Thyroid gland (tissue), 4 donors: ENCODE results near the gene CCDC61. TPM values are rescaled to one million over a fixed set of nuclear protein-coding genes. Genes with fewer than 3 reads are reported as not detected.

Experiments
- DNase-seq, 2 donors: peaks; one replicate each; pipeline ENCODE4 v3.0.0-alpha.2; 2019
- H3K27ac ChIP-seq, 3 donors: fragments of 200-600 bp; sonication (generic); 1 replicate in 2 of 3; 2 replicates in 1 of 3; pipeline ENCODE4 v1.5.1; 2016 to 2019; ENCODE audit warnings: mild to moderate bottlenecking in 1 of 3, moderate library complexity in 1 of 3
- H3K27me3 ChIP-seq: fragments of 200-600 bp; sonication (generic); one replicate; pipeline ENCODE4 v1.5.1; 2019
- H3K36me3 ChIP-seq, 2 donors: fragments of 200-600 bp; sonication (generic); one replicate each; pipeline ENCODE4 v1.5.1; 2016 to 2019
- H3K4me1 ChIP-seq, 2 donors: fragments of 200-600 bp; sonication (generic); one replicate each; pipeline ENCODE4 v1.5.1; 2017 to 2019
- H3K4me3 ChIP-seq, 3 donors: fragments of 200-600 bp; sonication (generic); replicated peaks in 1 of 3; 1 replicate in 2 of 3; 2 replicates in 1 of 3; pipeline ENCODE4 v1.5.1; 2016; ENCODE audit warnings: mild to moderate bottlenecking in 1 of 3
- H3K9me3 ChIP-seq: fragments of 200-600 bp; sonication (generic); one replicate; pipeline ENCODE4 v1.5.1; 2017
- POLR2A ChIP-seq, 2 donors: fragments of 450-650 bp; IDR thresholded peaks; one replicate each; pipeline ENCODE4 v1.6.1; 2017; ENCODE audit warnings: antibody characterized with exemption in 2 of 2, mild to moderate bottlenecking in 2 of 2, moderate library complexity in 1 of 2
- WGBS, 2 donors: methylation state at CpG; one replicate each; pipeline ENCODE4 v1.1.5; 2017; 5-methylcytosine and 5-hydroxymethylcytosine counted together
- intact Hi-C: fragments of 100-400 bp; cut with DNase I; formaldehyde crosslinking; loops from one replicate; pipeline ENCODE4 v1.15.1; 2023
- total RNA-seq, 4 donors: library from RNA; depleted of rRNA; stranded (reverse); fragments of >200 nt; gene quantifications; one replicate each; pipeline ENCODE4 v1.2.3, GENCODE V29; 2016
- TF ChIP-seq, protein P1 (sequence below), 6 experiments: fragments of 200-600 bp in 3 of 6; fragments of 450-650 bp in 3 of 6; sonication (generic) in 3 of 6; IDR thresholded peaks; one replicate each; pipeline ENCODE4 v1.5.1; 2016 to 2019; ENCODE audit warnings: antibody characterized with exemption in 6 of 6, mild to moderate bottlenecking in 2 of 6, inconsistent platforms in 1 of 6, moderate library complexity in 1 of 6

The CCDC61 gene
- total RNA-seq, 4 donors from 2014 or later: 8.5 to 12.4 (median 9.8) TPM

GRCh38 chr19:46032597-46033025, 37.3 kb downstream of the CCDC61 start:
- TF ChIP-seq POLR2A (IDR thresholded peaks at IDR 0.05): no peak
- no peak for DNase-seq
- Histone ChIP-seq H3K27ac (no peak overlapping the region), H3K9me3 (no peaks in the 10 kb centered on the region), H3K27me3 (no peaks in the 10 kb centered on the region), H3K4me1 (no peaks in the 10 kb centered on the region), H3K4me3 (no peak overlapping the region), H3K36me3 (no peaks in the 10 kb centered on the region)
- intact Hi-C loops: loop anchor here (5.0 kb wide), 1 partner anchor 230 kb away; no protein-coding TSS in a partner anchor
- WGBS, 2 donors: 94 to 100% methylated on average over 3 of the region's 3 CpGs

GRCh38 chr19:46033401-46033800, 38.1 kb downstream of the CCDC61 start:
- no peak for TF ChIP-seq POLR2A (IDR thresholded peaks at IDR 0.05)
- TF ChIP-seq, protein P1, sequence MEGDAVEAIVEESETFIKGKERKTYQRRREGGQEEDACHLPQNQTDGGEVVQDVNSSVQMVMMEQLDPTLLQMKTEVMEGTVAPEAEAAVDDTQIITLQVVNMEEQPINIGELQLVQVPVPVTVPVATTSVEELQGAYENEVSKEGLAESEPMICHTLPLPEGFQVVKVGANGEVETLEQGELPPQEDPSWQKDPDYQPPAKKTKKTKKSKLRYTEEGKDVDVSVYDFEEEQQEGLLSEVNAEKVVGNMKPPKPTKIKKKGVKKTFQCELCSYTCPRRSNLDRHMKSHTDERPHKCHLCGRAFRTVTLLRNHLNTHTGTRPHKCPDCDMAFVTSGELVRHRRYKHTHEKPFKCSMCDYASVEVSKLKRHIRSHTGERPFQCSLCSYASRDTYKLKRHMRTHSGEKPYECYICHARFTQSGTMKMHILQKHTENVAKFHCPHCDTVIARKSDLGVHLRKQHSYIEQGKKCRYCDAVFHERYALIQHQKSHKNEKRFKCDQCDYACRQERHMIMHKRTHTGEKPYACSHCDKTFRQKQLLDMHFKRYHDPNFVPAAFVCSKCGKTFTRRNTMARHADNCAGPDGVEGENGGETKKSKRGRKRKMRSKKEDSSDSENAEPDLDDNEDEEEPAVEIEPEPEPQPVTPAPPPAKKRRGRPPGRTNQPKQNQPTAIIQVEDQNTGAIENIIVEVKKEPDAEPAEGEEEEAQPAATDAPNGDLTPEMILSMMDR (IDR thresholded peaks at IDR 0.05): no peak
- H3K36me3 ChIP-seq: no peaks in the 10 kb centered on the region
- H3K27ac ChIP-seq: no peak overlapping the region
- DNase-seq: no peak
- 79% methylated on average over 2 to 3 of the region's 11 CpGs for WGBS, 2 donors
- no peaks in the 10 kb centered on the region for H3K27me3 ChIP-seq
- H3K4me1 ChIP-seq: no peaks in the 10 kb centered on the region
- H3K4me3 ChIP-seq: no peak overlapping the region
- intact Hi-C loops: loop anchor here (5.0 kb wide), 1 partner anchor 229 kb away; no protein-coding TSS in a partner anchor
- H3K9me3 ChIP-seq: no peaks in the 10 kb centered on the region

- WGBS, 2 donors: 85 to 87% methylated on average over 6 of the region's 6 CpGs
- TF ChIP-seq, protein P1 (IDR thresholded peaks at IDR 0.05): no peak
- no peak for TF ChIP-seq POLR2A (IDR thresholded peaks at IDR 0.05)
- H3K27me3 ChIP-seq: no peaks in the 10 kb centered on the region
- H3K36me3 ChIP-seq: no peaks in the 10 kb centered on the region
- no peaks in the 10 kb centered on the region for H3K4me1 ChIP-seq
- H3K4me3 ChIP-seq: no peak overlapping the region
- no peaks in the 10 kb centered on the region for H3K9me3 ChIP-seq
- intact Hi-C loops: no loop called here
- no peak for DNase-seq
- H3K27ac ChIP-seq: no peak overlapping the region
Measured at GRCh38 chr19:46035546-46035945, 40.3 kb downstream of the CCDC61 start.

GRCh38 chr19:46035986-46036743, 40.9 kb downstream of the CCDC61 start:
- DNase-seq: no peak
- Histone ChIP-seq H3K36me3 (no peaks in the 10 kb centered on the region), H3K27me3 (no peaks in the 10 kb centered on the region), H3K4me3 (no peak overlapping the region), H3K27ac (no peak overlapping the region), H3K9me3 (no peaks in the 10 kb centered on the region), H3K4me1 (no peaks in the 10 kb centered on the region)
- WGBS, 2 donors: 58 to 83% methylated on average over 2 to 10 of the region's 13 CpGs
- no peak for TF ChIP-seq POLR2A (IDR thresholded peaks at IDR 0.05)
- TF ChIP-seq, protein P1 (IDR thresholded peaks at IDR 0.05): no peak
- intact Hi-C loops: no loop called here

GRCh38 chr19:46036744-46037128, 41.5 kb downstream of the CCDC61 start:
- Histone ChIP-seq H3K27me3 (no peaks in the 10 kb centered on the region), H3K4me3 (no peak overlapping the region), H3K36me3 (no peaks in the 10 kb centered on the region), H3K9me3 (no peaks in the 10 kb centered on the region), H3K4me1 (no peaks in the 10 kb centered on the region), H3K27ac (no peak overlapping the region)
- no peak for DNase-seq
- intact Hi-C loops: no loop called here
- 39 to 63% methylated on average over 2 to 3 of the region's 3 CpGs for WGBS, 2 donors
- no peak for TF ChIP-seq POLR2A (IDR thresholded peaks at IDR 0.05)
- TF ChIP-seq, protein P1 (IDR thresholded peaks at IDR 0.05): no peak
